HG03064 (cell line): ENCODE measurements around the gene NCDN.

Experiments
- ATAC-seq: cut with Tn5 transposase; IDR thresholded peaks from one replicate; pipeline ENCODE4 v1.9.1; 2021; ENCODE audit warnings: low read depth; ENCODE audit not compliant: unreplicated experiment

NCDN gene

DNA sequence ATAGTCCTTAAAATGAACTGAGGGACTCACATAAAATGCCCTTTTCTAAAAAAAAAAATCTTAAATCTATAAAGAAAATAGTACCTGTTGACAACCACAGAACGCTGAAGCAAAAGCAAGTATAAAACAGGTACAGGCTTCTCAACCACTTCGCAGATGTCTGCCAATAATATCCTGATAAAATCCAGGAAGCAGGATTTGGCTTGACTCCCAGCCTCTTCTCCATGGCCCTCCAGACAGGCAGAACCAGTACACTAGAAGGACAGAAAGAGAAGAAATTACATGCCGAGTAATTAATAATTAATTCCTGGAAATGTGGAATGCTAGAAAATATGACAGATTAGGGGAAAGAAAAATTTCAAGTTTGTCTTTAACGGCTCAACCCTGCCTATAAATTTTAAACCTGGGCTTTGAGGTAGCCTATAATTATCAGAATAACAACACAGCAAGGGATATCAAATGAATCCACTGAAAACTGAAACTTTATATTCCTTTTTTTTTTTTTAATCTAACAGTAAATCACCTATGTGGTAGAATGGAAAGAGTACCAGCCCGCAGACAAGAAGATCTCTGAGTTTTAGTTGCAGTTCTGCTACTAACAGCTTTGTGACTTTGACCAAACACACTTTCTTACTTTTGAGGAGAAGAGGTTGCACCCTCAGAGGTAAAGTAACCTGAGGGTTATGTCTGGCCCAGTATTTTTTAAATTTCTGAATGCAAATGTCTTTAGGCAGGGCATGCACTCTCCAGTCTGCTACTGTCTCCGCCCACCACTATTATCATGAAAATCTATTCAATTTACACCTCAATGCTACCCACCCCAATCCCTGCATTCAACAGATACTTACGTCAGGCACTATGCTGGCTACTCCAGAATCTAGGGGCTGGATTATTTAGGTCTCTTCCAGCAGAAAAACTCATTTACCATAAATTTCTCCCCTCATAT, 3.1 kb upstream of the NCDN start:
- ATAC-seq: no peak

DNA sequence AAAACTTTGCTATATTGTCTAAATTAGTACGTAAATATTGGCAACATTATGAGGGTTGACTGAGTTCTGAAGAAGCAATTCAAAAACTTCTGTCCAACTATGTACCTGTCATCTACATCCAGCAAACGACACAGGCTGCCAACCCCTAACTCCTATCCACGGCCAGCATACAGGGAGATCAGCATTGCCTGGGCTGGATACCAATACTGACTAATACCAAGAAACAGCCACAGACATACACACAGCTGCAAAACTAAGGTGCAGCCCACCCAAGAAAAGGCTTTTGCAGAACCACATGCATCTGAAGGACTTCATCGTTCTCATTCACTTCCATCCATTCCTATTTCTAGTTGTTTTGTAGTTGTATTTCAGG, 2.4 kb upstream of the NCDN start:
- ATAC-seq: no peak

DNA sequence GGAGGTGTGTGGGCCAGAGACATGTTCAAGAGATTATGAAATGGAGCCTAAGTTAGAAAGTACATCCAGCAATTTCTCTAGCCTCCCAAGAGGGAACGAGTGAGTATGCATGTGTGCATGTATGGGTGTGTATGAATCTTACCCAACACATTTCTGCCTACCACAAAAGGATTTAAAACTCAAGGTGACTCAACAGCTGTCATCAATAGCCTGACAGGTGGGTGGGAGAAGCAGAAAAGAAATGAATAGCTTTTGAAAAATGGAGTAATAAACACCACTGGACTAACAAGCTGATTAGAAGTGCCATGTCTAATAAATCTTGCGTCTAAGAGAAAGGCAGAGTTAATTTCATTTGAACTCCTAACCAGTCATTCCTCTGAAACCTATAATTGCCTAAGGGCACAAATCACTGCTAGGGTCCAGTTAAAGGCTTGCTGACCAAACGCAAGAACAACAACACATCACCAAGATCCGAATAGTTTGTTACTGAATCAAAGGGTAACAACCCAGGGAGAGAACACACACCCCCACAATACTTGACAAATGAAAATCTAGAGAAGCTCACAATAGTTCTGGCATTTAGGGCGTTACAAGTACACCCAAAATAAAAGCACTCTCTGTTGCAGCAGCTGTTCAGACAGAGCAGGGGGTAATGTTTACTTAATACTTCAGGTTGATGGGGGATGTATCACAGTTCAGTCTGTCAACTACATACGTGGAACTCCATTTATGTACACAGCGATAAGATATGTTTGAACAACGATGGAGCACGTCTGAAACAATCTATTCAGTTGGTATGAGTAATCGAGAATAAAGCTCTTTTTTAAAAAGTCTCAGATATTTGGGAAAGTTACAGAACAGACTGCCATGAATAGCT, 1.8 kb upstream of the NCDN start:
- ATAC-seq: no peak

DNA sequence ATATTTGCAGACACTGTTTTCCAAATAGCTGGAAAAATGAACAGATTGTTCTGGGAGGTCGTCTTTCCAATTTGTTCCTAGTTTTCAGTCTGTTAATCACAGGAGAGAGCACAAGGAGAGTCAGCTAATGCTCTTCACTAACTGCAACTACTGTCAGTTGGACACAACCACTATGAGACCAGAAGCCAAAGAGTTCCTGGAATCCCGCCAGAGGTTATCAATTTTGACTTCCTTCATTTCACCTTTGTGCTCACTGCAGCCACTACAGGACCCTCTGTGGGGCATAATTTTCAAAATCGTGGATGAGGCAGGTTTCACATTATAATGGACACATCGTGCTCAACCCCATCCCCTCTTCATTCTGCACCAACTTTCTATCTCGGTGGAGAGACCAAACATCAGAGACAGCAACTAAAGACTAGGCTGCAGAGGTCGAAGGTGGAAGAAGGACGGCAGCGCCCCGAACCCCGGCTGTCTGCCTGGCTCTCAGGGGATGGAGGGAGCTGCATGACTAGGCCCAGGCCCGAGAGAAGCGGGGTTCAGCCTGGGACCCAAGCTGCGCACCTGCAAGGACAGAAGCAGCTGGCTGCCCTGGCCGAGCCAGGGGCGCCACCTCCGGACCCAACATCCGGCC, 998 bp upstream of the NCDN start:
- no peak for ATAC-seq

DNA sequence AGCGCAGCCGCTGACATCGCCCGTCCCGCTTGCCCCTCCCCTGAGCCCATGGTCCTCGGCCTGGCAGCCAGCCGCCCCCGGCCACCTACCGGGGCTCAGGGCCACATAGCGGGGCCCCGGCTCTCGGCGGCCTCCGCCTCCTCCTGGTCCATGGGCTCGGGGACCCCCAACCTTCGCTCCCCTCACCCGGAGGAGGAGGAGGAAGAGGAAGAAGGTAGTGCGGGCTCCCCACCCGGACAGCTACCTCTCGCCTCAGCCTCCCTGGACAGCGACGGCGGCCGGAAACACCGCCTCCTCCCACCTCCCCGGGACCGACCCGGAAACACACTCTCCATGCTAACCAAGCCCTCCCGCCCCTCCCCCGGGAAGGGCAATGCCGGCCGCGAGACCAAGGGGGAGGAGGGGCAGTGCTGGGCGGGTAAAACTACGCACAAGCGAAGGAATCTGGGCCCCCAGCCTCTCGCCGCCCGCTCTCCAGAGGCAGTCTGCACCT, 435 bp upstream of the NCDN start, which contains the start of gene KIAA0319L:
KIAA0319L (minus strand) TSS at position 286 of the 493 bp plus-strand sequence. CDS start 2,912 bp downstream, outside the sequence.
- ATAC-seq: peak; percentile 72

DNA sequence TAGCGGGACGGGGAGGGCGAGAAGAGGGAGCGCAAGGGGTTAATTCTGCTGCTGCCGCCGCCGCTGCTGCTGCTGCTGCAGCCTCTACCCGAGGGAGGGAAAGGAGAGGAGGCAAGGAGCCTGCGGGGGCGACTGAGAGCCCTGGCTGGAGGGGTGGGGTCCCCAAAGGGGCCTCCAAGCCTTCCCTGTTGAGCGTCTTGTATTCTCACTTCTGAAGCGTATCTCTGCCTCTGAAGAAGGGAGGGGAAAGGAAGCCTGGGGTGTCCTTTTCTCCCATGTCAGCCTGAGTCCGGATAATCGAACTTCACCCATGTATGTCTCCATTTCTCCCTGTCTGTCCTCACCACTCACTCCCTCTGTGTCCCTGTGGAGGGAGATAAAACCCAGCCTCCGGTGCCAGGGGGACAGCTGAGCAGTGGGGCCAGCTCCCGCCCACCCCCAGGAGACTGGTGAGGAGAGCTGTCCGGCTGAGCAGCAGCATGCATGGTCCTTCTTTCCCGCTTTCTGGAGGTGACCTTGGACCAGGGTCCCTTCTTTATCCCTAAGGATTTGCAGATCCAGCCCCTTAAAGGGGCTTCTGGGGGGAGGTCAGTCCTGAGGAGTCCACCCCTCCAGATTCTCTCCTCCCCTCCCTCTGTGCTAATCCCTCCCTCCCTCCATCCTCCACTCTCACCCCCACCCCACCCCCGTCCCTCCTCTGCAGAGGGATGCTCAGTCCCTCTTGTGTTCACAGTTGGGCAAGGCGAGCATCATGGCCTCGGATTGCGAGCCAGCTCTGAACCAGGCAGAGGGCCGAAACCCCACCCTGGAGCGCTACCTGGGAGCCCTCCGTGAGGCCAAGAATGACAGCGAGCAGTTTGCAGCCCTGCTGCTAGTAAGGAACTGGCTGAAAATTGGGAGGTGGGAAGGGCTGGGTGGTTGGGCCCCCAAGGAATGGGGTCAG, 1.0 kb downstream of the NCDN start:
- no peak for ATAC-seq

DNA sequence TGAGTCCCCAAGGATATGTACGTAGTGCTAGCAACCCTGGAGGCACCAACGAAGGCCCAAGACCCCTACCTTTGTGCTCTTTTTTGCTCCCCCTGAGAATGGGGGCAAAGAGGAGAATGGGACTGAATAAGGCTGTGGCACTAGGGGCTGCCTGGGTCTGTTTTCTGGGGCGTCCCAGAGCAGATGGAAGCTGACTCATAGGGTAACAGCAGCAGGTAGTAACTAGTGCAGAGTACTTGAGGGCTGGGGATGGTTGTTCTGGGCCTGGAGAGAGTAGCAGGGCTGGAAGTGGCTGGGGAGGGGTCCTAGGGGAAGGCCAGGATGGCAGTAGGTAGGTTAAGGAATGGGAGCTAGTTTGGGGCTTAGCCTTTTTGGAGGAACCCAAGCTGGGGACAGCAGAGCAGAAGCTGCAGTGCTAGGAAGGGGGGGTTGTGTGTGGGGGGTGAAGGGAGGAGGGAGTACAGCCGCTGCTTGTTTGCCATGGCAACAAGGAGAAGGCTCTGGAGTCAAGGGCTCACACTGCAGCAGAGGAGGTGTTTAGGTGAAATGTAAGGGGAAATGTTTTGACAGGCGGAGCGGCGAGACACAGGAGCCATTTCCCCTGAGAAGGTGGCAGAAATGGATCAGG, 1.8 kb downstream of the NCDN start:
- ATAC-seq: no peak

DNA sequence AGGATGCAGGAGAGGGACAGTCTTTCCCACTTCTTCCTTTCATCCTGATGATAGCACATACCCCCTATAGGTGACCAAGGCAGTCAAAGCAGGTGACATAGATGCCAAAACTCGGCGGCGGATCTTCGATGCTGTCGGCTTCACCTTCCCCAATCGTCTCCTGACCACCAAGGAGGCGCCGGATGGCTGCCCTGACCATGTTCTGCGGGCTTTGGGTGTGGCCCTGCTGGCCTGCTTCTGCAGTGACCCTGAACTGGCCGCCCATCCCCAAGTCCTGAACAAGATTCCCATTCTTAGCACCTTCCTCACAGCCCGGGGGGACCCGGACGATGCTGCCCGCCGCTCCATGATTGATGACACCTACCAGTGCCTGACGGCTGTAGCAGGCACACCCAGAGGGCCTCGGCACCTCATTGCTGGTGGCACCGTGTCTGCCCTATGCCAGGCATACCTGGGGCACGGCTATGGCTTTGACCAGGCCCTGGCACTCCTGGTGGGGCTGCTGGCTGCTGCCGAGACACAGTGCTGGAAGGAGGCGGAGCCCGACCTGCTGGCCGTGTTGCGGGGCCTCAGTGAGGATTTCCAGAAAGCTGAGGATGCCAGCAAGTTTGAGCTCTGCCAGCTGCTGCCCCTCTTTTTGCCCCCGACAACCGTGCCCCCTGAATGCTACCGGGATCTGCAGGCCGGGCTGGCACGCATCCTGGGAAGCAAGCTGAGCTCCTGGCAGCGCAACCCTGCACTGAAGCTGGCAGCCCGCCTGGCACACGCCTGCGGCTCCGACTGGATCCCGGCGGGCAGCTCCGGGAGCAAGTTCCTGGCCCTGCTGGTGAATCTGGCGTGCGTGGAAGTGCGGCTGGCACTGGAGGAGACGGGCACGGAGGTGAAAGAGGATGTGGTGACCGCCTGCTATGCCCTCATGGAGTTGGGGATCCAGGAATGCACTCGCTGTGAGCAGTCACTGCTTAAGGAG, 2.9 kb downstream of the NCDN start:
- ATAC-seq: no peak

DNA sequence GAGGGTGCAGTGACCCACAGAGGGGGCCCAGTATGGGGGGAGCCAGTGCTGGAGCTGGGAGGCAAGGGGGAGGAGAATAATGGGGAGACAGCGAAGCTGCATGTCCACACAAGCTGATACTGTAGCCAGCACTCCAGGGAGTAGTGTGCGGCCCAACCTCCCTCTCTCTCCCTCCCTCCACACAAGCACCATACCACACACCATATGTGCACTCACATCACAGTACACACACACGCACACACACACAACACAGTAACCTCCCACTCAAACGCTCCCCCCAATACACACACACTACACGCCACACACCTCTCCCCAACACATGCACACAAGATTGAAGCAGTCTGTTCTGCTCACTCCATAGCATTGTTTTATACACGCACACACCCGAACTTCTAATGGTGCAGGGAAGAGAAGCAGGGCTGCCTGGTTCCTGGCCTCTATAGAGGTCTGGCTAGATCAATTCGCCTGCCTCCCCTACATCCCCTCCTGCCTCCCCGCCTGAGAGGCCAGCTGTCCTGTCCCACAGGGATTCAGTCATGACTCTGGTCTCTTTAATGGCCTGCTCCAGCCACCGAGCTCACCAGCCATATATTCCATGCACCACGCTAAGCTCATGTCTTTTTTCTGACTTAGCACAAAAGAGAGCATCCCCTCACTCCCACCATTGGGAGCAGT, 3.8 kb downstream of the NCDN start:
- no peak for ATAC-seq

DNA sequence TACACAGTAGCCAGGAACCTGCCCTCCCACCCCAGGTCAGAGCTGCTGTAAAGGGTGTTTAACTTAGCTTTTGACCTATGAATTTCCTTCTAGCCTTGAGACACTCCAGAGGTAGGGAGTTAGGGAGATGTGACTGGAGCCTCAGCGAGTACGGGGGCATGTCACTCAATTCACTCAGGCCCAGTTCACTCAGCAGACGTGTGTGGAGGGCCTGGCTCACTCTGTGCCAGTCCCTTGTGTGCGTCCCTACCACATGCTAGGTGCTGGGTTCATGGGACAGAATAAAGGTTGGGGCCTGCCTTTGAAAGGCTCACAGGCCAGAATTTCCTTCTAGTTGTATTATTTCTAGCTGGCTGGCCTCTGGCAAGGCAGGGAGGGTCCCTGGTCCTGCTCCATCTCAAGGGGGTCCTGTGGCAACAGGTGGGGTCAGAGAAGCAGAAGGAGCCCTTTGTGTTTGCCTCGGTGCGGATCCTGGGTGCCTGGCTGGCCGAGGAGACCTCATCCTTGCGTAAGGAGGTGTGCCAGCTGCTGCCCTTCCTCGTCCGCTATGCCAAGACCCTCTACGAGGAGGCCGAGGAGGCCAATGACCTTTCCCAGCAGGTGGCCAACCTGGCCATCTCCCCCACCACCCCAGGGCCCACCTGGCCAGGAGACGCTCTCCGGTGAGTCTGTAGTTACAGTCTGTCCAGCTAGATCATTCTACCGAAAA, 4.5 kb downstream of the NCDN start:
- no peak for ATAC-seq

DNA sequence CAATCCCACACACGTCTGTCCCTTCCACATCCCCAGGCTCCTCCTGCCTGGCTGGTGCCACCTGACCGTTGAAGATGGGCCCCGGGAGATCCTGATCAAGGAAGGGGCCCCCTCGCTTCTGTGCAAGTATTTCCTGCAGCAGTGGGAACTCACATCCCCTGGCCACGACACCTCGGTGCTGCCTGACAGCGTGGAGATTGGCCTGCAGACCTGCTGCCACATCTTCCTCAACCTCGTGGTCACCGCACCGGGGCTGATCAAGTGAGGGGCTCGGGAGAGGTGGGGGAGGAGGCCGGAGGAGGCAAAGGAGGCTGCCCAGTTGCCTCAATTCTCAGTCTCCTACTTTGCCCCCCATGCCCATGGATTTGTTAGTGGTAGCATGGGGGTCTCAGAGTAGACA, 5.6 kb downstream of the NCDN start:
- no peak for ATAC-seq

DNA sequence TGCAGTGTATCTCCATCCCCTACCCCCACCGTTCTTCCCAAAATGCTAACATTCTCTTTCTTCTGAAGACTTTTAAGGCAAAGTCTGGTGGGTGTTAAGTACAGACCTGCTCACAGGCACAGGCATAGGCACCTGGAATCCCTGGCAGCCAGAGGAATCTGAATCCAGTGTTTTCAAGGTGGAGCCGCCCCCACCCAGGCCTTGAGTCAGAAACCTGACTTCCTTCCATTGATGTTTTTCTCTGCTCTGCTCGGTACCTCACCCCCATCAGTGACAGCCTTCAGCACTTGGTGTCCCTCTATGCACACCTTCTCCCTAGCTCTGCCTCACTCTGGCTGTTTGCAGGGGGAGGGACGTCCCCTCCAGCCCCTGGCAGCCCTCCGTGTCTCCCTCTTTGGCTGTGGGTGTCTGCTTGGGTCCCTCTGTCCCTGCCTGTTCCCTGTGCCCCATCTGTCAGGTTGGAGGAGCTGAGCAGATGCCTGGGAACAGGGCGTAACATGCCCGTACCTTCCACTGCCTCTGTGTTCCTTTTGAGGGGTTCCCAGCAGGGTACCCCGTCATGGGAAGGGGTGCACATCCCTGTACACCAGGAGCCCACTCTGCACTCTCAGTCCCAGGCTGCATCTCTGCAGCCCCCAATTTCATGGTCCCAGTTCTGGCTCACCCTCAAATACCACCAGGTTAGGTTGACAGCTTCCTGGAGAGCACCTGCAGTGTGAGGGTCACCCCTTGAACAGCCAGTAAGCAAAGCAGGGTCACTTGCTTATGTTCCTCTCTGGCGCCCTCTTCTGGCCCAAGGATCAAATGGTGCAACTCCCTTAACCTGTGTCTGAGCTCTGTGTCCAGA, 6.7 kb downstream of the NCDN start:
- no peak for ATAC-seq

DNA sequence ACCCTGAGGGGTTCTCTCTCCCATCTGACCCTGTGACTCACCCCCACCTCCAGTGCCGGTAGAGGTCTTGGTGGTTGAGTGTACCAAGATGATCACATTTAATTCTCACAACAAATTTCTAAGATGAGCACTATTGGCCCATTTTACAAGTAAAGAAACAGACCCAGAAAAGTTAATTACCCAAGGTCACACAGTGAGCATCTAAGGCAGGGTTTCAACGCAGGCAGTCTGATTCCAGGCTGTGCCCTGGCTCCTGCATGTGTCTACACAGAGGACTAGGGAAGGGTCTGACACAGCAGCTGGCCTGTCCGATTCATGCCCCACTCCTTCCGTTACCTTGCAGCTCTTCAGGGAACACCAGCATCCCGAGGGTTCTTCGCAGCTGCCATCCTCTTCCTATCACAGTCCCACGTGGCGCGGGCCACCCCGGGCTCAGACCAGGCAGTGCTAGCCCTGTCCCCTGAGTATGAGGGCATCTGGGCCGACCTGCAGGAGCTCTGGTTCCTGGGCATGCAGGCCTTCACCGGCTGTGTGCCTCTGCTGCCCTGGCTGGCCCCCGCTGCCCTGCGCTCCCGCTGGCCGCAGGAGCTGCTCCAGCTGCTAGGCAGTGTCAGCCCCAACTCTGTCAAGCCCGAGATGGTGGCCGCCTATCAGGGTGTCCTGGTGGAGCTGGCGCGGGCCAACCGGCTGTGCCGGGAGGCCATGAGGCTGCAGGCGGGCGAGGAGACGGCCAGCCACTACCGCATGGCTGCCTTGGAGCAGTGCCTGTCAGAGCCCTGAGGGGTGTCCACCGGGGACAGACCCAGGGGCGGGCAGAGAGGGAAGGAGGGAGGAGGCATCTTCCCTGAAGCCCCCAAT, 7.5 kb downstream of the NCDN start:
- ATAC-seq: no peak

DNA sequence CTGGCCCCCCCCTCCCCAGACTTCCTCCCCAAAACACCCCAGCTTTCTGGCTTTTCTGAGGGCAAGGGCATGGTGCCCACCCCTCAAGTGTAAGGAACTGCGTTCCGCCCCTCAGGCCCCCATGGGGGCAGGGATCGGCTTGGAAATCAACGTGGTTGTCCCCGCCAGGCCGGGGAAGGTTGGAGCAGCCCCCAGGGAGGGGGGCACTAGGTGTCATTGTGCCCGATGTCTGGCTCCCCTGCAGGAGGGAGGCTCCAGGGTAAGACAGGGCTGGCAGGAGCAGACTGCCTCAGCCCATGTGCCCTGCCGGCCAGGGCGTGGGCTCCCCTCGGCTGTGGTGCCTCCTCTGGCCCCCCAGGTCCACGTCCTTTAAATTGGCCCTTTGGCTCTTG, 8.1 kb downstream of the NCDN start:
- no peak for ATAC-seq

DNA sequence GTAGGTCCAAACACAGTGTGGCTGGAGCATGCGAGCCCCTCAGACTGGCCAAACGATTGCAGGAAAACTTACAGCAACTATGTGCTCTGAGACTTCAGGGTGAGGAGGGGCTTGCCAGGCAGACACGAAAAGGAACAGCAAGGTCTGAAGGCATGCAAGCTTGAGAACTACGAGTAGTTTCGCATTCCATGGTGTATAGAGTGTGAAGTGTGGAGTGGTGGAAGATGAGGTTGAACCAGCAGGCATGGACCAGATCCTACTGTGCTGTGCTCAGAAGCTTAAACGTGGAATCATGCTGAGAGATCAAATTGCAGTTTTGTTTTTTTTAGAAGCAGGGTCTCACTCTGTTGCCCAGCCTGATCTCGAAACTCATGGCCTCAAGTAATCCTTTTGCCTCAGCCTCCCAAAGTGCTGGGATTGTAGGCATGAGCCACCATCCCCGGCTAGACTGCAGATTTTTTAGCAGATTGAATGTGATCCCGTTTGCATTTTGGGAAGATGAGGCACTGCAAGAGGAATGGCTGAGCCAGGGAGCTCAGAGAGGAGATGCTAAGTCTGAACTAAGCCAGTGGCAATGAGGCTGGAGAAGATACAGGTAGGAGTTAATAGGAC, 10.5 kb downstream of the NCDN start:
- ATAC-seq: no peak
